Sigmoid colon (tissue), 7 donors: ENCODE measurements around the gene TMEM121B. TPM values are rescaled to one million over a fixed set of nuclear protein-coding genes. Genes with fewer than 3 reads are reported as not detected.

Experiments
- DNase-seq: peaks from one replicate; pipeline ENCODE4 v3.0.0-alpha.2; 2019
- H3K27ac ChIP-seq, 4 donors: fragments of 200-600 bp; sonication (generic); one replicate each; pipeline ENCODE4 v1.5.1; 2016 to 2019; ENCODE audit warnings: mild to moderate bottlenecking in 1 of 4
- H3K27me3 ChIP-seq, 3 donors: fragments of 200-600 bp; sonication (generic); one replicate each; pipeline ENCODE4 v1.5.1; 2019; ENCODE audit warnings: mild to moderate bottlenecking in 1 of 3
- H3K36me3 ChIP-seq, 4 donors: fragments of 200-600 bp; sonication (generic); one replicate each; pipeline ENCODE4 v1.5.1; 2016 to 2019
- H3K4me1 ChIP-seq, 4 donors: fragments of 200-600 bp; sonication (generic); one replicate each; pipeline ENCODE4 v1.5.1; 2017 to 2019
- H3K4me3 ChIP-seq, 4 donors: fragments of 200-600 bp; sonication (generic); one replicate each; pipeline ENCODE4 v1.5.1; 2017 to 2019; ENCODE audit warnings: mild to moderate bottlenecking in 2 of 4, moderate library complexity in 1 of 4
- H3K9me3 ChIP-seq, 4 donors: fragments of 200-600 bp in 3 of 4; sonication (generic) in 3 of 4; one replicate each; pipeline versions ENCODE4 v1.5.1 to v1.6.1; 2013 to 2019
- CTCF ChIP-seq, 4 experiments: fragments of 450-650 bp in 3 of 4; fragments of 200-600 bp in 1 of 4; IDR thresholded peaks; one replicate each; pipeline ENCODE4 v1.5.1; 2016 to 2019; ENCODE audit warnings: antibody characterized with exemption in 4 of 4, mild to moderate bottlenecking in 3 of 4, moderate library complexity in 2 of 4
- EP300 ChIP-seq, 4 donors: sonication (generic); formaldehyde crosslinking; IDR thresholded peaks; one replicate each; pipeline ENCODE4 v1.6.1; 2017; ENCODE audit warnings: antibody characterized with exemption in 4 of 4
- POLR2A ChIP-seq, 2 donors: fragments of 450-650 bp; IDR thresholded peaks; one replicate each; pipeline ENCODE4 v1.6.1; 2016; ENCODE audit warnings: antibody characterized with exemption in 2 of 2, mild to moderate bottlenecking in 2 of 2, moderate library complexity in 2 of 2
- POLR2AphosphoS5 ChIP-seq, 4 donors: sonication (generic); formaldehyde crosslinking; IDR thresholded peaks; one replicate each; pipeline ENCODE4 v1.6.1; 2017; ENCODE audit warnings: antibody characterized with exemption in 4 of 4
- WGBS, 2 donors: extraction: QIAGEN DNeasy Blood & Tissue Kit; methylation state at CpG; one replicate each; pipeline ENCODE4 v1.1.7; 2013; 5-methylcytosine and 5-hydroxymethylcytosine counted together
- intact Hi-C: fragments of 100-400 bp; cut with DNase I; formaldehyde crosslinking; loops from one replicate; pipeline ENCODE4 v1.15.1; 2023
- polyA plus RNA-seq, 3 donors: library from polyadenylated mRNA; stranded (reverse); fragments of 200-250 nt; gene quantifications; one replicate each; pipeline ENCODE4 v1.2.3, GENCODE V29; 2013
- total RNA-seq, 4 donors: library from RNA; depleted of rRNA; stranded (reverse); fragments of >200 nt; gene quantifications; one replicate each; pipeline ENCODE4 v1.1.0, GENCODE V29; 2016
- donor health status: healthy with polysubstance abuse.
- donor health status: Bipolar disorder and iron deficiency.
- donor health status: healthy.

TMEM121B gene
- total and polyA plus RNA-seq, 7 donors: 0.17 to 0.54 (median 0.43) TPM; not detected in 3

GRCh38 chr22:17115945-17116565, 5.1 kb downstream of the TMEM121B start:
- intact Hi-C loops: no loop called here
- Histone ChIP-seq H3K4me3 (no peak overlapping the region), H3K27me3 (peaks cover 11 to 30% (median 20%) of the 10 kb centered on the region in 3 donors), H3K36me3 (no peaks in the 10 kb centered on the region), H3K9me3 (no peaks in the 10 kb centered on the region), H3K27ac (no peak overlapping the region), H3K4me1 (peaks cover 0 to 9% (median 5%) of the 10 kb centered on the region in 4 donors)
- DNase-seq: no peak
- TF ChIP-seq CTCF (IDR thresholded peaks at IDR 0.05) (no peak), POLR2A (IDR thresholded peaks at IDR 0.05) (no peak), EP300 (IDR thresholded peaks at IDR 0.05) (no peak), POLR2AphosphoS5 (IDR thresholded peaks at IDR 0.05) (no peak)
- WGBS, 2 donors: 42 to 61% methylated on average over 5 of the region's 5 CpGs

DNA sequence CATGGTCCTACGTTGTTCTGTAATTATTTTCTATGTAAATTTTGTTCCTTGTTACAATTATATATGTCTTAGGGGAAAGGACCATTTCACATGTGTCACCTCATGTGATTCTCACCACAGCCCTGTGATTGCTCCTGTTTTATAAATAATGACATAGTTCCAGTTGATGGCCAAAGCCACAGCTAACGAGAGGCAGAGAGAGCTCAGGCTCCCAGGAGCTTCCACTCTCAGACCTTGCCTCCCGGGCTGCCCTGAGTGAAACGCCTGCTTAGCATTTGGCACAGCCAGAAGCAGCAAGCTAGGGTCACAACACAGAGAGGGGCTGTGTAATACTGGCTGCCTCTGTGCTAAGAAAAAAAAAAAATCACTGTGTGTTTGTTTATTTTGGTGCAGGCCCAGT, 5.9 kb downstream of the TMEM121B start:
- Histone ChIP-seq H3K27ac (no peak overlapping the region), H3K4me1 (peaks cover 0 to under 1% (median 0%) of the 10 kb centered on the region in 4 donors), H3K27me3 (peaks cover 7 to 22% (median 14%) of the 10 kb centered on the region in 3 donors), H3K36me3 (no peaks in the 10 kb centered on the region), H3K9me3 (no peaks in the 10 kb centered on the region), H3K4me3 (no peak overlapping the region)
- WGBS, 2 donors: 56 to 75% methylated on average over 4 of the region's 4 CpGs
- peak; percentile 30 for DNase-seq
- intact Hi-C loops: no loop called here
- TF ChIP-seq POLR2A (IDR thresholded peaks at IDR 0.05) (no peak), POLR2AphosphoS5 (IDR thresholded peaks at IDR 0.05) (no peak), EP300 (IDR thresholded peaks at IDR 0.05) (no peak), CTCF (IDR thresholded peaks at IDR 0.05) (no peak)

DNA sequence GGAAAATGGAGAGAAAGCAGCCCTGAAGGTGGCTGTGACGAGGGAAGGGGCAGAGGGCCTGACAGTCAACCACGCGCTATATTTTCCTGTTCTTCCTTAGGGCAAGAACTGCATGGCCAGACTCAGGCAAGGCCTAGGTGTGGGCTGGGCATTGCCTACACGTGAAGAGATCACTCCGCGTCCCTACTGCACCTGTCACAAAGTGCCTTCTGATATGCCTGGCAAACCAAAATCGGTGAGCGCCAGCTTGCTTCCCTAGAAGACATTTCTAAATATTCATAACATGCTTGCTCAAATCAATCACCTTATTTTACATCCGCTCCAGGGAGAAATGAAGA, 6.3 kb downstream of the TMEM121B start:
- Histone ChIP-seq H3K27me3 (peaks cover 6 to 19% (median 10%) of the 10 kb centered on the region in 3 donors), H3K4me1 (no peaks in the 10 kb centered on the region), H3K27ac (no peak overlapping the region), H3K9me3 (no peaks in the 10 kb centered on the region), H3K36me3 (peaks cover 0 to 2% (median under 1%) of the 10 kb centered on the region in 4 donors), H3K4me3 (no peak overlapping the region)
- DNase-seq: peak; percentile 57
- TF ChIP-seq EP300 (IDR thresholded peaks at IDR 0.05): no peak
- no peak for TF ChIP-seq POLR2AphosphoS5 (IDR thresholded peaks at IDR 0.05)
- no peak for TF ChIP-seq POLR2A (IDR thresholded peaks at IDR 0.05)
- TF ChIP-seq CTCF (IDR thresholded peaks at IDR 0.05): no peak
- intact Hi-C loops: no loop called here
- 85 to 86% methylated on average over 9 of the region's 9 CpGs for WGBS, 2 donors

- Histone ChIP-seq H3K27me3 (peaks cover under 1 to 14% (median 5%) of the 10 kb centered on the region in 3 donors), H3K9me3 (no peaks in the 10 kb centered on the region), H3K4me3 (no peak overlapping the region), H3K4me1 (no peaks in the 10 kb centered on the region), H3K27ac (no peak overlapping the region), H3K36me3 (peaks cover 0 to 8% (median 3%) of the 10 kb centered on the region in 4 donors)
- intact Hi-C loops: no loop called here
- 71 to 77% methylated on average over 13 of the region's 13 CpGs for WGBS, 2 donors
- no peak for TF ChIP-seq POLR2A (IDR thresholded peaks at IDR 0.05)
- TF ChIP-seq CTCF (IDR thresholded peaks at IDR 0.05): no peak
- no peak for TF ChIP-seq EP300 (IDR thresholded peaks at IDR 0.05)
- DNase-seq: peak; percentile 30
Observed at GRCh38 chr22:17114173-17114897, 6.8 kb downstream of the TMEM121B start.
